Activated CD8-positive, alpha-beta memory T cell treated with anti-CD3 and anti-CD28 coated beads, Interleukin-2, amount 50 U/mL, for 48 hours (primary cell): ENCODE results near the gene C4orf51.

Experiments used
- DNase-seq: peaks from one replicate; pipeline ENCODE4 v3.0.0-alpha.2; 2020

C4orf51 gene

DNA sequence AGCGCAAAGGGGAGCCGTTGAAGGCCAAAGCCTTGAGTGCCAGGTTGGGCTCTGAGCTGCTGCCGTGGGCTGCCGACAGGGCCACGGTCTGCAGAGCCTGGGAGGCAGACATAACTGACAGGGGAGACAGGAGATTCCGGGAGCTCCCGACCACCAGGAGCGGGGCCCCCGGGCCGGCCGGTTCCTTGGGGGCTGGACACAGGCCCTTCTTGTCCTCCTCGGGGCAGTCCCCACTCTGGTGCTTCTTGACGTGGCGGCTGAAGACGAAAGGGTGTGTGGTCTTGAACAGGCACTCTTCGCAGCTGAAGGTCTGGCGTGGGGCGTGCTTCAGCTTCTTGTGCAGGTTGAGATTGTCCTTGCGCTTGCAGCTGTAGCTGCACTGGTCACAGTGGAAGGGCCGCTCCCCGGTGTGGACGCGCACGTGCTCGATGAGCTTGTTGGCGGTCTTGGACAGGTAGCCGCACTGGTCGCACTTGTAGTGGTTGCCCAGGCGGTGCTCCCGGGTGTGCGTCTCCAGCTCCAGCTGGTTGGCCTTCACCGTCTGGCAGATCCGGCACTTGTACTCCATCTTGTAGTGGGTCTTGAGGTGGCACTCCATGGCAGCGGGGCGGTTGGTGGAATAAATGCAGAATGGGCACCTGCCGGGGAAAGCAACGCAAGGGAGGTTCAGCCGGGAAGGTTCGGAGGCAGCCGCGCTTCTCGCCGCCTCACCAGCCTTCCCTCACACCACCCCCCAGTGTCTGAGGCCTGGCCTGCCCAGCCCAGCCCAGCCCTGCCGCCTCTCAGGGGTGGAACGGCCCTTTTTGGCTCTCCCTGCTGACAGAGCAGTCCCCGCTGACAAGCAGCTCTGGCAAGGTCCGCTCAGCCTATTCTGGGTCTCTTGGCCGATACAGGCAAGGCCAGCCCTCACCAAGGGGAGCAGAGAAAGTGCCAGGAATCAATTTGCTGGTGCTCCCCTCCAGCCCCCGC lies 81.3 kb downstream of the C4orf51 start:
- DNase-seq: no peak

DNA sequence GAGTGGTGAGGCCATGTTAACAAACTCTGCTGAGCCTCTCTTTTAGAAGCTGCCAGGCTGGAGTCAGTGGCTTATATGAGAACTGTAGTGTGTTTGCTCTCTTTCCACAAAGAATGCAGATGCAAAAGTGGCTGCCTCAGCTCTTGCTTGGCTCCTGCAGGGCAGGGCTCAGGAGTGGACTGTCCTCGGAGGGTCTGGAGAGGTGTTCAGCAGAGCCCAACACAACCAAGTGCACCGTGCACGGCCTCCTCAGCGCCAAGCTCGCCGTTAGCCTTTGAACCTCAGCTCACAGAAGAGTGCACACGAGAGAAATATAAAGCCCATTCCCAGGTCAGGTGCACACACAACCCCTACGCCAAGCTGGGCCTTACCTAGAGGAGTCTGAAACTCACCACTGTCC lies 82.8 kb downstream of the C4orf51 start:
- DNase-seq: no peak

DNA sequence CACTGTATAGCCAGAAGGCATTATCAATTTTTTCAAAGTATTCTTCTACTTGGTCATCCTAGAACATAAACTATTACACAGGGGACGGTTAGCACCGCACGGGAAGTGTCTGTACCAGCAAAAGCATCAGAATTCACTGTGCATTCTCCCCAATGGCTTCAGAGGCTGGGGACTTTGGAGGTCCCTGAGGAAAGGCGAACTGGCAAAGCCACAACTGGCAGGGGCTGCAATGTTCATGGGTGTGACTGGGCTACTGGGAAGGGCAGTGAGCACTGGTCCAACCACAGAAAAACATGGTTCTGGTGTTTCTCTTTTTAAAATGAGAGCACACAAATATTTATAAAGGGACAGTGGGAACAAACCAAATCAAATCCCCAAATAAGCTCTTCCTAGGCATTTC lies 83.5 kb downstream of the C4orf51 start:
- DNase-seq: no peak

- no peak for DNase-seq
Measured at GRCh38 chr4:145766273-145766672, 86.3 kb downstream of the C4orf51 start.

DNA sequence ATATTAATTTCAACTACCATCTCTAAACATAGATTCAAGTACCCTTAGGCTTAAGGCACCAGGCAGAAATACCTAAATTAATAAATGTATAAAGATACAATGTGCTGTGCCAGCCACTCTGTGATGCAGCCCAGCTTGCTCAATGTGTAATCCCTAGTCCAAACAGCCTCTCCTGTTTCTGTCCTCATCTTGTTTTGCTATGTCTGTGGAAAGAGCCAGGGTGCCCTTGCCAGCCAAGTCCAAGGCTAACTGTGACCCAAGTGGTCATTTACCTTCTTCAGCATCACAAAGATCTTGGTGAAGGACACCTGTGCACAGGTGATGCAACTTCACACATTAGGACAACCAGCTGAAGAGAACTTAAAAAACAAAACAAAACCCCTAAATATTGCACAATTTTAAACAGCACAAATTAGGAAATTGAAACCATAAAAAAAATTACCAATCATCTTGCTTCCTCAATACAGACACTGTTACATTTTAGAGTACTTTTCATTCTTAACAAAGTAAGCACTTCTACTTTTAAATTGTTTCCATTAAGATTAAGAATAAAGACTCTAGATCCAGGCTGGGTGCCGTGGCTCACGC lies 89.6 kb downstream of the C4orf51 start:
- no peak for DNase-seq

- no peak for DNase-seq
Measured at GRCh38 chr4:145770124-145770523, 90.2 kb downstream of the C4orf51 start.

DNA sequence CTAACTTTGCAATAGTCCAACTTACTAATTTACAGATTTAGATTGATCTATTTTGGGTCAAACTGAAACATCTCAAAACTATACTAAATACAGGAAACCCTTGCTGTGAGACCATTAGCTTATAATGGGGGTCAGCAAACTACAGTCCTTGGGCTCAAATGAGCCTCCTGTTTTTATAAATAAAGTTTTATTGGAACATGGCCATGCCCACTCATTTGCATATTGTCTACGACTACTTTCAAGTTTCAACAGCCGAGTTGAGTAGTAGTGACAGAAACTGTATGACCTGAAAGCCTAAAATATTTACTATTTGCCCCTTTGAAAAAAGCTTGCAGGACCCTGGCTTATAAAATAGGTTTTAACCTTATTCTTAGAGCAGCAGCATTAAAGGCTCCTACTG lies 92.4 kb downstream of the C4orf51 start:
- no peak for DNase-seq

- DNase-seq: no peak
Measured at GRCh38 chr4:145773581-145774234, 93.8 kb downstream of the C4orf51 start.

- DNase-seq: no peak
Measured at GRCh38 chr4:145774473-145774872, 94.5 kb downstream of the C4orf51 start.

DNA sequence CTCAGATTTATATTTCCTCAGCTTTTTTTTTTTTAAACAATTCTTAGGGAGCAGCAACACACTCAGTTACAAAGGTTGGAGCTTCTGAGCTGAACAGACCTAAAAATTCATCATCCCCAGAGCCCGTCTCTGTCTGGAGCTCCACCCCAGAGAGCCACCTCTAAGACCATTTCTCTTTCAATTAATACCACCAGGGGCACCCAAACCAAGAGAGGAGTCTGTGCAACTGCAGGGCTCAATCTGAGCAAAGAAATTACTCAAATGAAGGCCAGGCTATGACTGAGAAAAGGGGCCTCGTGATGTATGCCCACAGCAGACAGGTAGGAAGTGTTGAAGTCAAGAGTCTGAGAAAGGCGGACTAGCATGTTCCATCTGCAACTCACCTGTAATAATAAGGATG lies 95.5 kb downstream of the C4orf51 start:
- DNase-seq: no peak

GRCh38 chr4:145776208-145776607 lies 96.3 kb downstream of the C4orf51 start:
- DNase-seq: no peak

DNA sequence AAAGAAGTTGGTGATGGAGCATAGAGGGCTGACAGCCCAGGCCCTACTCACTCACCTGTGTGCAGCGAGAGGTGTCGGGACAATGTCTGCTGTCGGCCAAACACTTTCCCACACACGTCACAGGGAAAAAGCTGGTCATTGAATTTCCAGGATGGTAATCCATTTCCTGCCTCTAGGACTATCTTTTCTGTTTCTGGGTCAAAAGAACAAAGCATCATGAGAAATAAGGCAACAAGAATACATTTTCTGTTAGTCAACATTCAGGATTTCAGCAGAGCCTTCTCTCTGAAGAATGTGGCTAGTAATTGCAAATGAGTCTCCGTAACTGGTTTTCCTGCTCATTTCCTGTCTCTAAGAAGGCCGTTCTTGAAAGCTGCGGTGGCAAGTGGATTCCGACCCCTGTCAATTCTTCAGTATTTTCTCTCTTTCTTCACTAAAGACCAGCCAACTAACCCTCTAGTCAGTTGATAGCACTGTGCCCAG lies 99.4 kb downstream of the C4orf51 start:
- DNase-seq: no peak

DNA sequence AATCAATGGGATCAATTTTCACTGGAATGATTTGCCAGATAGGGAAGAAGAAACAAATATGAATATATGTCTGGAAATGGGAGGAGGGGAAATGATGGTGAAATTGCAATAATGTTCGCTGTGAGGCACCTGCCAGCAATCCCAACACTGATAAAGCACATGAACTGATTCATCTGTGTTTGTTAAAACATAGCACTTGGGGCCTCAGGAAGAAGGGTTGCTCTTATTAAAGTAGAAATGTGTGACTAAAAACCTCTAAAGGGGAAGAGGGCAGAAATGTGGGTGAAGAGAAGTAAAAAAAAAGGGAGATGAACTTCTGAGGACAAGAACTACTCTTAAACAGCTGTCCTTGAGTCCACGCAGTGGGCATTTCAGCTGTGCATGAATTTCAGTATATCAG lies 101.4 kb downstream of the C4orf51 start:
- DNase-seq: no peak
